Measurements from ENCODE around the gene ALX3.

GRCh38 chr1:110051262-110051648 is 19.2 kb downstream of the ALX3 start:
- TF ChIP-seq TAF1 (IDR thresholded peaks at IDR 0.05; ENCODE audit: borderline replicate concordance, low read depth, low read length) = no peak
- TF ChIP-seq POLR2A (IDR thresholded peaks at IDR 0.05; ENCODE audit: low read depth, low read length) = no peak
